Adrenal gland (tissue), 5 donors: ENCODE data around the gene GSTK1.

Experiments
- POLR2A ChIP-seq, 2 donors: fragments of 450-650 bp; IDR thresholded peaks; one replicate each; pipeline ENCODE4 v1.6.1; 2017; ENCODE audit warnings: antibody characterized with exemption in 2 of 2, mild to moderate bottlenecking in 2 of 2, moderate library complexity in 1 of 2
- TF ChIP-seq, protein P1 (sequence below), 6 experiments: fragments of 450-650 bp in 4 of 6; fragments of 200-600 bp in 2 of 6; sonication (generic) in 1 of 6; IDR thresholded peaks; 1 replicate in 5 of 6; 2 replicates in 1 of 6; pipeline versions ENCODE4 v1.5.1 to v1.8.0; 2016 to 2021; ENCODE audit warnings: antibody characterized with exemption in 6 of 6, mild to moderate bottlenecking in 2 of 6, moderate library complexity in 1 of 6
- donor health status: DM: no; HTN: no; CAD: no.

DNA sequence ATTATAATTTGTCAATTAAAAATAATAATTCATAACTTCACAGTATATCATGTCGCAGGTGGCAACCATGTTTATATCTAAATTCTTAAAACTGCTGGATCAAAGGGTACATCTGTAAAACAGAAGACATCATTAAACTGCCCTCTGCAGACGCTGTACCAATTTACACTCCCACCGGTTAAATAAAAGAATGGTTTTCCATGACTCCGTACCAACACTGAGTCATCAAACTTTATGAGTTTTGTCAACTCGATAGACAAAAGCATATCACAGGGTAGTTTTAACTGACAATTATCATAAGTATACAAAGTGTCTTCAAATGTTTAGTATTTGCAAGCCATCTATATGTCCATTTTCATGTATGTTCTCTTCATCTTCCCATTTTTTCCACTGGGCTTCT lies 5.7 kb upstream of the GSTK1 start:
- TF ChIP-seq, protein P1, sequence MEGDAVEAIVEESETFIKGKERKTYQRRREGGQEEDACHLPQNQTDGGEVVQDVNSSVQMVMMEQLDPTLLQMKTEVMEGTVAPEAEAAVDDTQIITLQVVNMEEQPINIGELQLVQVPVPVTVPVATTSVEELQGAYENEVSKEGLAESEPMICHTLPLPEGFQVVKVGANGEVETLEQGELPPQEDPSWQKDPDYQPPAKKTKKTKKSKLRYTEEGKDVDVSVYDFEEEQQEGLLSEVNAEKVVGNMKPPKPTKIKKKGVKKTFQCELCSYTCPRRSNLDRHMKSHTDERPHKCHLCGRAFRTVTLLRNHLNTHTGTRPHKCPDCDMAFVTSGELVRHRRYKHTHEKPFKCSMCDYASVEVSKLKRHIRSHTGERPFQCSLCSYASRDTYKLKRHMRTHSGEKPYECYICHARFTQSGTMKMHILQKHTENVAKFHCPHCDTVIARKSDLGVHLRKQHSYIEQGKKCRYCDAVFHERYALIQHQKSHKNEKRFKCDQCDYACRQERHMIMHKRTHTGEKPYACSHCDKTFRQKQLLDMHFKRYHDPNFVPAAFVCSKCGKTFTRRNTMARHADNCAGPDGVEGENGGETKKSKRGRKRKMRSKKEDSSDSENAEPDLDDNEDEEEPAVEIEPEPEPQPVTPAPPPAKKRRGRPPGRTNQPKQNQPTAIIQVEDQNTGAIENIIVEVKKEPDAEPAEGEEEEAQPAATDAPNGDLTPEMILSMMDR (IDR thresholded peaks at IDR 0.05) = no peak
- TF ChIP-seq POLR2A (IDR thresholded peaks at IDR 0.05) = no peak
